Chondrocyte (in vitro differentiated cells): Measurements from ENCODE around the gene RAB40C. TPM values are rescaled to one million over a fixed set of nuclear protein-coding genes. Genes with fewer than 3 reads are reported as not detected.

Experiments used
- DNase-seq: peaks from one replicate; pipeline ENCODE4 v3.0.0; 2021; ENCODE audit warnings: mixed read lengths, low spot score
- H3K27ac Mint-ChIP-seq: one replicate; pipeline ENCODE4 v1.8.0; 2021; ENCODE audit warnings: mild to moderate bottlenecking, moderate library complexity, mixed read lengths; ENCODE audit not compliant: unreplicated experiment
- H3K27me3 Mint-ChIP-seq: 2 replicates; pipeline ENCODE4 v1.8.0; 2021; ENCODE audit warnings: low read depth, mixed read lengths
- H3K36me3 Mint-ChIP-seq: 2 replicates; pipeline ENCODE4 v1.8.0; 2021; ENCODE audit warnings: low read depth, mixed read lengths
- H3K4me1 Mint-ChIP-seq: 2 replicates; pipeline ENCODE4 v1.8.0; 2021; ENCODE audit warnings: low read depth, mild to moderate bottlenecking, mixed read lengths
- H3K4me3 Mint-ChIP-seq: one replicate; pipeline ENCODE4 v1.8.0; 2021; ENCODE audit warnings: mild to moderate bottlenecking, moderate library complexity, mixed read lengths; ENCODE audit not compliant: unreplicated experiment
- H3K9me3 Mint-ChIP-seq: 2 replicates; pipeline ENCODE4 v1.8.0; 2021; ENCODE audit warnings: low read depth, mixed read lengths
- CTCF ChIP-seq: fragments of 200-600 bp; sonication (generic); IDR thresholded peaks from 2 replicates; pipeline ENCODE4 v1.5.0; 2021; ENCODE audit warnings: antibody characterized with exemption, mild to moderate bottlenecking, moderate library complexity
- total RNA-seq: library from RNA; stranded (reverse); gene quantifications from 3 replicates; pipeline ENCODE4 v1.2.1, GENCODE V29; 2021

The RAB40C gene
- total RNA-seq, 1 donor from 2014 or later: 19.6 TPM

DNA sequence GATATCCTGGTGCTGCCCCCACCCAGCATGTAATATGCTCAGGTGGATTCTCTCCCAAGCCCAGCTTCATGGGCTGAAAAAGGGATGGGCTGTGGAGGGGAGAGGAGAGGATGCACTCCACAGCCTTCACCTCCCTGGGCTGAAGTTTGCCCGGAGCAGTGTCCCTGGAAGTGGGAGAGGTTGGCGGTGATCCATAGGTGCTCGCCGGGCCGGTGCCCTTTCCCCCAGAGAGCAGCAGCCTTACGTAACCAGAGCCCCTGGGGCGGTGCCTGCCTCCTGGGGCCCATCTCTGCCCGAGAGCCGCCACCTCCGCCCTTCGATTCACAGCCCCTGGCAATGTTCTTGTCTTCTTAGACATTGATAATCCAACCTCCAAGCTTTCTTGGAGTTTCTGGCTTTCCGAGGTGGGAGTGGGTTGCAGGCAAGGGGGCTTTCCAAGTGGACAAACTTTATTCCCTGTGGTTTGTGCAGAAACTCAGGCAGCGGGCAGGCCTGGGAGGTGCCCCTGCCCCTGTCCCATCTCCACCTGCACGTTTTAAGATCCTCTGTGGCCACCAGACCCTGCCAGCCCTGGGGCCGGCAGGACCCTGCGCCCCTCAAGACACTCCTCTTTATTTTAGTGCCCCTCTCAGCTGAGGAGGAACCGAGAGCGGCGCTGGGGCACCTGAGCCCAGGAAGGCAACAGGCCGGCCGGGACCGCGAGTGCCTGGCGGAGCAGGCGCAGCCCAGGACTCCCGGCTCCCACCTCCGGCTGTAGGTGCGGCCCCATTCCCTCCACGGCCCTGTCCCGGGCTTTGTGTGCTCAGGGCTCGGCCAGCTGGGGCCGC, 56.2 kb downstream of the RAB40C start:
- no peaks in the 10 kb centered on the region for H3K9me3 Mint-ChIP-seq
- TF ChIP-seq CTCF: no peak
- H3K4me3 Mint-ChIP-seq: no peak overlapping the region
- peaks cover 18% of the 10 kb centered on the region for H3K4me1 Mint-ChIP-seq
- H3K27me3 Mint-ChIP-seq: no peaks in the 10 kb centered on the region
- DNase-seq: no peak
- H3K36me3 Mint-ChIP-seq: no peaks in the 10 kb centered on the region
- H3K27ac Mint-ChIP-seq: no peak overlapping the region

- Mint-ChIP-seq H3K27me3 (no peaks in the 10 kb centered on the region), H3K36me3 (no peaks in the 10 kb centered on the region), H3K4me3 (no peak overlapping the region)
These were observed 56.9 kb downstream of the RAB40C start for GRCh38 chr16:646679-647172.

GRCh38 chr16:647173-647902, 57.5 kb downstream of the RAB40C start:
- no peak for DNase-seq
- H3K27me3 Mint-ChIP-seq: no peaks in the 10 kb centered on the region
- no peaks in the 10 kb centered on the region for H3K36me3 Mint-ChIP-seq
- peaks cover 18% of the 10 kb centered on the region for H3K4me1 Mint-ChIP-seq
- no peak for TF ChIP-seq CTCF
- no peak overlapping the region for H3K27ac Mint-ChIP-seq
- no peak overlapping the region for H3K4me3 Mint-ChIP-seq
- H3K9me3 Mint-ChIP-seq: no peaks in the 10 kb centered on the region

More at GRCh38 chr16:646679-647172, 56.9 kb downstream of the RAB40C start:
- TF ChIP-seq CTCF: no peak
- Mint-ChIP-seq H3K9me3 (no peaks in the 10 kb centered on the region), H3K4me1 (peaks cover 18% of the 10 kb centered on the region), H3K27ac (no peak overlapping the region)
- DNase-seq: no peak

DNA sequence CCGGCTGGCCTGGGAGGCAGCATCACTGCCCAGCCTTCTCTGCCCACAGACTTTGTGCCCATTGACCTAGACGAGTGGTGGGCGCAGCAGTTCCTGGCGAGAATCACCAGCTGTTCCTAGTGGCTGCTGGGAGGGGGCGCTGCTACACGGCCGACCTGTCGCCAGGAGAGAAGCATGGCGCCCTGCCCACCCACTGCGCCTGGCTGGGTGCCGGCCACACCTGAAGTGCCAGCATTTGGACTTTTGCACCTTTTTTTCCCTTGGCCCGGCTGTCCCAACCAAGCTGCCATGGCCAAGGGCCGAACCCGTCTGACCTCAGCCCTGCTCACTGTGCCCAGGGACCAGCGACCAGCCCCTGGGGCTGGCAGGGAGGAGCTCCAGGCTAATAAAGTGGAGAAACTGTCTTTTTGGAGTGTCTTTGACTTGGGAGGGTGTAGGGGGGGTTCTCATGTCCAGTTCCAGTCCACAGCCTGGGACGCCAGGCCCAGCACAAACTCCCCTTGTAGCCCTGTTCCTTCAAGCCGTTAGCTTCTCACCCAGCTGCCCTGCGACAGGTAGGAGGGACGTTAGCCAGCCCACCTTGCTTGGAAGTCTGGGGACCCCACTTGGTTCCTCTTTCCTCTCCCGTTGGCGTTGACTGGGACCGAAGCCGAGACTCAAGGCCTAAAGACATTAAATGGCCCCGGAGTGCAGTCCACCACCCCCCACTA, 58.4 kb downstream of the RAB40C start:
- H3K4me1 Mint-ChIP-seq: peaks cover 12% of the 10 kb centered on the region
- no peaks in the 10 kb centered on the region for H3K9me3 Mint-ChIP-seq
- H3K4me3 Mint-ChIP-seq: peak overlapping the region; percentile 77
- peak overlapping the region; percentile 86 for H3K27ac Mint-ChIP-seq
- H3K27me3 Mint-ChIP-seq: no peaks in the 10 kb centered on the region
- no peaks in the 10 kb centered on the region for H3K36me3 Mint-ChIP-seq
- TF ChIP-seq CTCF: peak; percentile 66
- no peak for DNase-seq
